Measurements from ENCODE around the gene ARHGAP1.

Gene ARHGAP1

GRCh38 chr11:46700241-46701077 is at the start of gene ARHGAP1, which contains the start of gene ZNF408:
TSS of gene ARHGAP1 (minus strand) at chr11:46700619. CDS start at chr11:46696107, 4,512 bp downstream.
TSS of gene ZNF408 (plus strand) at chr11:46701031. CDS start at chr11:46701048, 17 bp downstream.
- DNase-seq = peak; percentile 98

- no peak for DNase-seq
Measured at GRCh38 chr11:46747150-46747549, 46.7 kb upstream of the ARHGAP1 start.

GRCh38 chr11:46745995-46746394 is 45.6 kb upstream of the ARHGAP1 start:
- DNase-seq = no peak

GRCh38 chr11:46745328-46745727 is 44.9 kb upstream of the ARHGAP1 start:
- no peak for DNase-seq

GRCh38 chr11:46743693-46744339 is 43.4 kb upstream of the ARHGAP1 start:
- no peak for DNase-seq

GRCh38 chr11:46743043-46743442 is 42.6 kb upstream of the ARHGAP1 start:
- no peak for DNase-seq

GRCh38 chr11:46741600-46742484 is 41.4 kb upstream of the ARHGAP1 start:
- DNase-seq = no peak

GRCh38 chr11:46738887-46739286 is 38.5 kb upstream of the ARHGAP1 start:
- no peak for DNase-seq

- DNase-seq = no peak
Measured at GRCh38 chr11:46737699-46738098, 37.3 kb upstream of the ARHGAP1 start.

- no peak for DNase-seq
Measured at GRCh38 chr11:46736615-46737014, 36.2 kb upstream of the ARHGAP1 start.

- DNase-seq = no peak
Measured at GRCh38 chr11:46736146-46736545, 35.7 kb upstream of the ARHGAP1 start.

GRCh38 chr11:46733234-46733633 is 32.8 kb upstream of the ARHGAP1 start:
- no peak for DNase-seq

GRCh38 chr11:46731545-46731944 is 31.1 kb upstream of the ARHGAP1 start:
- DNase-seq = no peak

- DNase-seq = no peak
Measured at GRCh38 chr11:46729110-46730027, 28.9 kb upstream of the ARHGAP1 start.

GRCh38 chr11:46728659-46729040 is 28.2 kb upstream of the ARHGAP1 start:
- DNase-seq = no peak

GRCh38 chr11:46727952-46728658 is 27.7 kb upstream of the ARHGAP1 start:
- DNase-seq = no peak

GRCh38 chr11:46726206-46726862 is 25.9 kb upstream of the ARHGAP1 start:
- DNase-seq = no peak

GRCh38 chr11:46725338-46726205 is 25.2 kb upstream of the ARHGAP1 start:
- DNase-seq = no peak

- no peak for DNase-seq
Measured at GRCh38 chr11:46724088-46724487, 23.7 kb upstream of the ARHGAP1 start.

GRCh38 chr11:46723359-46723680 is 22.9 kb upstream of the ARHGAP1 start:
- DNase-seq = no peak

Measured in NCI-H2171 treated with DMSO at 0.1 percent for 48 hours (cell line).